ENCODE measurements around the gene PDE1C. TPM values are rescaled to one million over a fixed set of nuclear protein-coding genes. Genes with fewer than 3 reads are reported as not detected.

PDE1C gene
- total and polyA plus RNA-seq, 12 donors, result 0.33 to 9.9 (median 2.9) TPM

- no peaks in the 10 kb centered on the region for H3K27me3 ChIP-seq
- peaks cover 0 to 2% of the 10 kb centered on the region in 2 donors for H3K4me1 ChIP-seq (replicated peaks in 1 of 2)
- no peak for DNase-seq
- TF ChIP-seq POLR2A (IDR thresholded peaks at IDR 0.05), result no peak
- TF ChIP-seq CTCF (IDR thresholded peaks at IDR 0.05), result no peak
- no peaks in the 10 kb centered on the region for H3K36me3 ChIP-seq (replicated peaks in 1 of 2)
- no peaks in the 10 kb centered on the region for H3K9me3 ChIP-seq (replicated peaks in 1 of 3)
- no peak overlapping the region for H3K4me3 ChIP-seq
- no peak overlapping the region for H3K27ac ChIP-seq
- WGBS, 4 donors, result 19 to 37% (median 34%) methylated on average over 6 of the region's 6 CpGs
- intact Hi-C loops (cut with DNase I), result no loop called here
Observed at GRCh38 chr7:32059289-32060011, 10.8 kb downstream of the PDE1C start.

GRCh38 chr7:32058002-32058401 is 12.2 kb downstream of the PDE1C start:
- TF ChIP-seq CTCF (IDR thresholded peaks at IDR 0.05) (no peak), POLR2A (IDR thresholded peaks at IDR 0.05) (no peak)
- Histone ChIP-seq H3K27ac (no peak overlapping the region), H3K9me3 (replicated peaks in 1 of 3) (no peaks in the 10 kb centered on the region), H3K36me3 (replicated peaks in 1 of 2) (no peaks in the 10 kb centered on the region), H3K27me3 (no peaks in the 10 kb centered on the region), H3K4me1 (replicated peaks in 1 of 2) (peaks cover 0 to 2% of the 10 kb centered on the region in 2 donors), H3K4me3 (no peak overlapping the region)
- 71 to 86% (median 80%) methylated on average over 5 of the region's 5 CpGs for WGBS, 4 donors
- intact Hi-C loops (cut with DNase I), result no loop called here
- no peak for DNase-seq

GRCh38 chr7:32056767-32057166 is 13.4 kb downstream of the PDE1C start:
- Histone ChIP-seq H3K4me1 (replicated peaks in 1 of 2) (no peaks in the 10 kb centered on the region), H3K4me3 (no peak overlapping the region), H3K27ac (no peak overlapping the region), H3K9me3 (replicated peaks in 1 of 3) (no peaks in the 10 kb centered on the region), H3K27me3 (no peaks in the 10 kb centered on the region), H3K36me3 (replicated peaks in 1 of 2) (no peaks in the 10 kb centered on the region)
- no peak for TF ChIP-seq POLR2A (IDR thresholded peaks at IDR 0.05)
- 34 to 56% (median 39%) methylated on average over 1 of the region's 1 CpG for WGBS, 4 donors
- intact Hi-C loops (cut with DNase I), result no loop called here
- DNase-seq, result no peak

GRCh38 chr7:32053204-32053603 is 17.0 kb downstream of the PDE1C start:
- 79 to 96% (median 83%) methylated on average over 3 of the region's 3 CpGs for WGBS, 4 donors
- Histone ChIP-seq H3K4me1 (replicated peaks in 1 of 2) (no peaks in the 10 kb centered on the region), H3K9me3 (replicated peaks in 1 of 3) (no peaks in the 10 kb centered on the region), H3K27ac (no peak overlapping the region), H3K4me3 (no peak overlapping the region), H3K36me3 (replicated peaks in 1 of 2) (no peaks in the 10 kb centered on the region), H3K27me3 (no peaks in the 10 kb centered on the region)
- no peak for DNase-seq
- intact Hi-C loops (cut with DNase I), result no loop called here
- no peak for TF ChIP-seq POLR2A (IDR thresholded peaks at IDR 0.05)
- no peak for TF ChIP-seq CTCF (IDR thresholded peaks at IDR 0.05)

- 63 to 78% (median 73%) methylated on average over 5 of the region's 5 CpGs for WGBS, 4 donors
- intact Hi-C loops (cut with DNase I), result no loop called here
- no peak overlapping the region for H3K27ac ChIP-seq
- no peak overlapping the region for H3K4me3 ChIP-seq
- no peak for DNase-seq
- no peaks in the 10 kb centered on the region for H3K27me3 ChIP-seq
- no peaks in the 10 kb centered on the region for H3K4me1 ChIP-seq (replicated peaks in 1 of 2)
- H3K9me3 ChIP-seq (replicated peaks in 1 of 3), result no peaks in the 10 kb centered on the region
- no peaks in the 10 kb centered on the region for H3K36me3 ChIP-seq (replicated peaks in 1 of 2)
- no peak for TF ChIP-seq POLR2A (IDR thresholded peaks at IDR 0.05)
- TF ChIP-seq CTCF (IDR thresholded peaks at IDR 0.05), result no peak
Observed at GRCh38 chr7:32051128-32051527, 19.1 kb downstream of the PDE1C start.
